HG03521 (cell line): ENCODE data around the gene COL17A1.

Experiments
- ATAC-seq: cut with Tn5 transposase; IDR thresholded peaks from one replicate; pipeline ENCODE4 v1.9.1; 2021; ENCODE audit warnings: mild to moderate bottlenecking, moderate library complexity; ENCODE audit not compliant: unreplicated experiment

The COL17A1 gene

DNA sequence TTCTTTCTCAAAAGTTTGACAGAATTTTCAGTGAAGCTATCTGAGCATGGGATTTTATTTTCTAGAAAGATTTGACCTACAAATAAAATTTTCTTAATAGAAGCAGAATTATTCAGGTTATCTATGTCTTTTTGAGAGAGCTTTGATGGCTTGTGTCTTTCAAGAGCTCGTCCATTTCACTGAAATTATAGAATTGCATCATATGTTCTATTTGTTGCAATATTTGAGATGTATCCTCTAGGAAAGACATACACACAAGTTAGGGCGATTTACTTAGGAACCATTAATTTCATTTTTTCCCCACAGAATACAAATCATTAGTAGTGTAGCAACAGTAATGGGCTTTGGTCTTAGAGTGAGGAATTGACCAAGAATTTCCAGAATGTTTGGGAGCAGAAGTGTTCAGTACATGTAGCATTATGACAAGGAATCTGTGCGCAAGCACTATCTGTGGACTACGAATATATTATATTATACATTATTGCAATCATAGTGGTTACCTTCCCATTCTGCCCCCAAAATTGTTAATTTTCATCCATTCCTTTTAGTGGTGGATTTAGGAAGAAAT, 12.8 kb upstream of the COL17A1 start:
- no peak for ATAC-seq

DNA sequence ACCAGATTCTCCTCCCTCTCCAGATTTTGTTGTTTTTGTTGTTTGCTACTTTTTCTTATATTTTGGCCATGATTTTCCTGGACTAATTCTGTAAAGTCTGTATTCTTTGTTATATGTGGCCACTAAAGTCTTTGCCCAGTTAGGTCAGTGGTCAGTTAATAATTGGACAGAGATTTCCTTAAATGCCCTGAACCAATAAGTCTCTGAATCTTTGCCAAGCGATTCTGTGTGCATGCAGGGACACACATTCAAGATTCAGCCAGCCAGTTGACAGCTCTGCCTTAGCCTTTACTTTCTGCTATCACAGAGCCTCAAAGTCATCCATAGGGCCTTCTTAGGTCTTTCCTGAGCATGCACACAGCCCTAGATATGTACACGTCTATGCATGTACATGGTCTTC, 11.0 kb upstream of the COL17A1 start:
- ATAC-seq, result no peak

DNA sequence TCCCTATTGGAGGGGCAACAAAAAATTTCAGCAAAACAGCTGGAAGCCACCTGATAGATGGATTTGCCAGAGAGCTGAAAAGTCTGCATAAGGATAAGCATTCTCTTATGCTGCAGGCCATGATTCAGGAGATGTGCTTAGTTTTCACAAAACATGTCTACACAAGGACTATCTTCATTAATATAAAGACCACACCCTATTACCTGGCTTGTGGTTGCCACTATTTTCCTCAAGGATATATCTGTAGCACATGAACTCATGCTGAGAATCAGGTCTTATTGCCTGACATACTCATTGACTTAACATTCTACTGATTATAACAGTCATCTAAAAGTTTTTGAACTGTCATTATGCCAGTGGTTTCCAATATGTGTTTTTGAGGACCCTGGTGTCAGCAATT, 7.1 kb upstream of the COL17A1 start:
- ATAC-seq, result no peak

DNA sequence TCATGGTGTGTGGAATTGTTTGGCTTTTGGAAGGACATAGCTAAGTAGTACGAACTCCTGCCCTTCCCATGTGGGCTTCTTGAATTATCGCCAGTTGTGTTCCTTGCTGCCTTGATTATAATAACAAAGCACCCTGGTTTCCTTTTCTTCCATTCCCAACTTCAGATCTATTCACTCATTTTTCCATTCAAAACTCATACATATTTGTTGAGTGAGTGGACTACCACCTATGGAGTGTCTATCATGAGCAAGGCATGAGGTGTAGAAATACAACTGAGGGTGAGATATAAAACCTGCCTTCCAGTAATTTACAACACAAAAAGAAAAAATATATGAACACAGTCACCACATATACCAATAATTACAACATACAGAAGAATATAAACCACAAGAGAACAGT, 4.9 kb upstream of the COL17A1 start:
- no peak for ATAC-seq

DNA sequence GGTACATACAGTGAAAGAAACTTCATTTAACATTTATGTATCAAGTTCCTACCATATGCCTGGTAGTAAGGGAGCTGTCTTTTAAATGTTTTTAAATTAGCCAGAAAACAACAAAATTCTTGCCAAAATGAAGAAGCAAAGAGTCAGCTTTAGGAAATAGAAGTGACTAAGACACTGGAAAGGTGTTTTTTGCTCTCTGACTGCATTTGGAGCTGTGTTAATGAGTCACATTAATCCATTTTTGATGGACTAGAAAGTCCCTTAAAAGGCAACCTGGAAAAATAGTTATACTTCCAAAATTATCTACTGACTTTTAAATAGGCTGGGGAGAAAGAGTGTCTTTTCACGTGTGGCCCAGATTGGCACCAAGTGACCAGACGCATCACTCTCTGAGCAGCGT, 3.9 kb upstream of the COL17A1 start:
- ATAC-seq, result no peak

DNA sequence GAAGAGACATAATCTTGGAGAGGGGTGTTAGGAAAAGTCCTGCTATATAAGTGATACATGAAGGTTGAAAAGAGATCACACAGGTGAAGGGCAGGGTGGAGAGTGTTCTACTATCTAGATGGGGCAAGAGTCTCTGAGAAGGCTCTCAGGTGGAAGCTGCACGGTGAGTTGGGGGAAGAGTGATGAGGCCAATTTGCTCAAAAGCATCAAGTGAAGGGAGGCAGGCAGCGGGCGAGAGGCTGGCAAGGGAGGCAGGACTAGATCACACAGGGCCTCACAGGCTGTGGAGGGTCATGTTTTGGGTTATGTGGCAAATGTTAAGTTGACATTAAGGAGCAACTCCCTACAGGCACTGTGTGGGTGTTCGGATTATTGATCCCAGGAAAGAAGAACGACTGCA, 2.6 kb upstream of the COL17A1 start:
- ATAC-seq, result no peak

DNA sequence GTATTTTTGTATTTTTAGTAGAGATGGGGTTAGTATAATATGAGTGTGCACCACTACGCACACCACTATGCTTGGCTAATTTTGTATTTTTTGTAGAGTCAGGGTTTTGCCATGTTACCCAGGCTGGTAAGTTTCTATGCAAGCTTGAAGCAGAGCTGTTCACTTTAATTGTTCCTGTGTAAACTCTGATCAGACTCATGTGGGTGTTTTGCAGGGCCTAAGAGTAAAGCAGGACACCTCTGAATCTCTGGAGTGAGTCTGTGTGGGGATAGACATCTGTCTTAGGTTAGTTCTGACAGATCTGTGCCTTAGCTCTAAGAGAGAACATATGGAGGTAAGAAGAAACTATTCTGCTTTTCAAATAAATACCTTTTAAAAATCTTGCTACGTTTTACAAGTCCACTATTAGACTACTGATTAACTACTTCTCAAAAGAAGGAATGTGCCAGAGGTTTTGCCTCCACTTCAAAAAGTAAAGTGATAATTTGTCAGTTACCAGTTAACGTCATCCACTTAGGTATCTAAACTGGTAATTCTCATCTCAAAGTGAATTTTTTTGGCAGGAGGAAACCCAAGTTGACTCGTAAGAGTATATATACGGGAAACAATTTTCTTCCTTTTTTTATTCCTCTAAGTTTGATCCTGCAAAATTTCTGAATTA, 1.1 kb downstream of the COL17A1 start:
- no peak for ATAC-seq

DNA sequence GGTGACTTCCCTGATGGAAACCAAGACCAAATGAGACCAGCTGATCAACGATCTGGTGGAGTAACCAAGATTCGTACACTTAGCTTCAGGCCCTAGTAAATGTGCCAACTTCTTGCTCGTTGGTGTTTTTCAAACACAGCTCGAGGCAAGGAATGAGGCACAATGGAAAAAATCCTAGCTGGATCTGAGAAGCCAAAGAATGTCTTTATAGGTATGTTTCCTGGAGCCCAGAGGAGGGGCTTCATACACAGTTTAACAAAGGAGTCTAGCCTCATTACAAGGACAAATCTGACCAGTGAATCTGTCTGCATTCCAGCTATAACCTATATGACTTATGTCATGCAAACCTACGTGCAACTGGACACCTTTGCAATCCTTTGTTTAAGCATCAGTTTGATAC, 3.7 kb downstream of the COL17A1 start:
- no peak for ATAC-seq

DNA sequence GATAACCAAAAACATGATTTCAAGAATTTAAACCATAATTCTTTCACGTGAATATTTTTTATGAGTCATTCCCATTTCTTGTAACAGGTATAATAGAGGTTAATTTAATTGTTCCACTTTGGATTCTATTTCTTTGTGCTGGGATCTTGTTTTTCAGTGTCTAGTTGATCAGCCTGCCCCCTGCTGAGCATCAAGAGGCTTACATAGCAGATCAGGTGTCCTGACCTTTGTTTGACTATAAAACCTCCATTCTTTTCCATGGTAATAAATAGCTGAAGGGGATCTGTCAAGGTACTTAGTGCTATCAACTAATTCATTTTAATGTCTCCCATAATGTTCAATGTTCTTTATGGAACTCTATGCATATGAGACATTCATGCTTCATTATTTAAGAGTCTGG, 4.9 kb downstream of the COL17A1 start:
- no peak for ATAC-seq

DNA sequence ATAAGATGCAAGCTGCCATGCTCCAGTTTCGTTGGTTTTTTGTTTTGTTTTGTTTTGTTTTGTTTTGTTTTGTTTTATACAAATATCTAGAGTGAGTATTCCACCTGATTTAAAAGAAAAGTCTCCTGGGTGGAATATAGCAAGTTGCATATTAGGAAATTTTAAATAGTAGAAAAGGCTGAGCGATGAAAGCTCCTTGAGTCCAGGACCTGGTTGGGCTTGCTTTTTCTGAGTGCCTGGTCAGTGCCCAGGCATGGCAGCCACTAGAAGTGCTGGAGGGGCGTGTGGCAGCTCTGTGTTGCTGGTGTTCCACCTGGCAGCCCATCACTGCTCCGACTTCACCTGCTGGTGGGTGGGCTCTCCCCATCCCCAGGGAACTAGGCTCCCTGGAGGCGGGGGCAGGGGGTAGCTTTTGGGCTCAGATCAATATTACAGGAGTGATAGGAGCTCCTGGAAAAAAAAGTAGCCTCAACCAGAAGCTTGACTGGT, 8.0 kb downstream of the COL17A1 start:
- ATAC-seq, result no peak

DNA sequence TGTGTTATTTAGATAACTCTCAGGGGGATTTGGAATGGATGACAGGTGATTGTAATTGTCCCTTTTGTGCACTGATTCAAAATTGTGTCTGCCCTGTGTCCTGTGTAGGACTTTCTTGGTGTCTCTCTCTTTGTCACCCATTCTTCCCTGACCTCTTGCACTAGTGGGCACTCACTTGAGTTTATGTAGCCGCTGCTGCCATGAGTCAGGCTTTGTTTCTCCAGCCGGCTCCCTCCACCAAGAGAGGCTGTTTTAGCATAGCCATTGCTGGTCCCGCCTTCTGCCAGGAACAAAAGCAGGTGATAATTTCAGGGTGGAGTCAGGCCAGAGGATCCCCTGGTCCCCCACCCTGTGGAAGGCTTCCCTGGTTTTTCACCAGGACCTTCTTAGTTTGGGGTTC, 8.4 kb downstream of the COL17A1 start:
- ATAC-seq, result no peak

DNA sequence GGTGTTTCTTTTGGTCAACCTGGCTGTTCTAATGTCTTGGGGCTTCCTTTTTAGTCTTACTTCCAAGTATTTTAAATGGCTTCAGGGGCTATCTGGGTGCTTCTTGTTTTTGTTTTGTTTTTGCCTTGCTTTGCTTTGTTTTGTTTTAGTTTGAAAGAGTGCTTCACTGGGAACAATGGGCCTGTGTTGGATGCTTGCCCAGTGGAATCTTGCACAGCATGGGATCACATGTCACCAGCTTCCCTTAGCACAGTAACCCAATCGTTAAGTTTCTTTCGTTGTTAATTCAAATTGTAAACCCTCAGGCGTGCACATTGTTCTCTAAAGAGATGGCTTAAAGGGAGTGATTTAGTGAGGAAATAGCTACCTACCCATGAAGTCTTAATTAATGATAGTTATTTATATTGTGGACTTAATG, 8.9 kb downstream of the COL17A1 start:
- no peak for ATAC-seq

DNA sequence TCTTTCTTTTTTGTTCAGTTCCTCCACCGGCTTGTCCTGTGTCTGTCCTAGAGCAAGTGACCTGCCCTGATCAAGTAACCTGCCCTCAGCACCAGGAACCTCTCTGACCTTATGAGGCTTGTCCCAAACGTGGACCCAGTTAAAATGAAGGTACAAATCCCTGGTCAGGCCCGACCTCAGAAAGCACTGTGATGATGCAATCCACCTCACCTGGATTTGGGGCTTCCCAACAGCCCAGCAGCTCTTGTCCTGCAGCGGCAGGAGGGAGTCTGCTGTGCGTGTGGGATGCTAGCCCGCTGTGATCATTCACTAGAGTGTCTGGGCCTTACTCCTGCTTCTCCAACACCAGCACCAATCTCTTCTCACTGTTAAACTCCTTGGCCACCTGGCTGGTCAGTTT, 11.2 kb downstream of the COL17A1 start:
- no peak for ATAC-seq

DNA sequence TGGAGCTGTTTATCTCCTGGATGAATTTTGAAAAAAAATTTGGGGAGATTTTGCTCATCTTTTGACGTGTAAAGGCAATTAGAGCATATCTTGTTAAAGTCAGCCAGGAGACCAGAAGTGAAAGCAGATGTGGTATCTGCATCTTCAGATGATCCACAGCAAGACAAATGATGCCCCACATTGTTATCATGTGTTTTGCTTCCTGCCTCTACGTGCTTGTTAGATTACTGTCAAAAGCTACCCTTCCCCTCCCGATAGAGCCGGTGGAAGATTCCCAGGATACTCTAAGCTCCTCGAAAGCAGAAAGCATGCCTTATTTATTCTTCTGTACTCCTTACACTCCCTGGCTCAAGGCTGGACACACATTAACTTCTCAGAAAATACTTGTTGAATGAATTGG, 12.9 kb downstream of the COL17A1 start:
- ATAC-seq, result no peak

DNA sequence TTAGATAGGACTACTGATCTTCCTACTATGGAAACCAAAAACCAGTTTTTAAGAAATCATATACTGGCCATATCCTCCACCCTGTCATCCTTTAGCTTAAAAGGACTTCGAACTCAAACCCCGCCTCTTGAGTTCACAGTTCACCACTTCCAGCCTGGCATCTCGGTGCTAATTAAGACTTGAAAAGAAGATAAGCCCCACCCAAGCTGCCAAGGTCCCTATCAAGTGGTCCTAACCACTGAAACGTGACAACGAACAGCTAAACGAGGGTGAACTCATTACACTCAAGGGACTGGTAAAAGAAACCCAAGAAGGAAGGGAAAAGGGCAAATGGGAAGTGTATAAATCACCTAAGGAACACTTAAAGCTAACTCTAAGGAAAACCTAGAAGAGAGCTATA, 16.1 kb downstream of the COL17A1 start:
- no peak for ATAC-seq

DNA sequence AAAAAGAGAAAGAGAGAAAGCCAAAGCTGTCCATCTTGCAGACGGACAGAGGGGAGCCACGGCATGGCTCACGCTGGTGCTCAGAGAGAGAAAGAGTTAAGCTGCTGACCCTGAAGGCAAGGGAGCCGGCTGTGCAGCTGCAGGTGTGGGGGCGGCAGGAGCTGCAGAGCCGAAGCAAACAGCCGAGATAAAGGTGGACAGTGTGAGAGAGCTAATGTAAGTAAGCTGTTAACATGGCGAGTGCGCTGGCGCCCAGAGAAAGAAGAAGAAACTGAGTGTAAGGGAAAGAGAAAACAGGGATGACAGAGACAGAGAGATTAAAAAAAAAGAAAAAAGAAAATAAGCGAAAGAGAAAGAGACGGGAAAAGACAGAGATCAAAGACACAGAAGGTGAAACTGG, 18.2 kb downstream of the COL17A1 start:
- ATAC-seq, result no peak

DNA sequence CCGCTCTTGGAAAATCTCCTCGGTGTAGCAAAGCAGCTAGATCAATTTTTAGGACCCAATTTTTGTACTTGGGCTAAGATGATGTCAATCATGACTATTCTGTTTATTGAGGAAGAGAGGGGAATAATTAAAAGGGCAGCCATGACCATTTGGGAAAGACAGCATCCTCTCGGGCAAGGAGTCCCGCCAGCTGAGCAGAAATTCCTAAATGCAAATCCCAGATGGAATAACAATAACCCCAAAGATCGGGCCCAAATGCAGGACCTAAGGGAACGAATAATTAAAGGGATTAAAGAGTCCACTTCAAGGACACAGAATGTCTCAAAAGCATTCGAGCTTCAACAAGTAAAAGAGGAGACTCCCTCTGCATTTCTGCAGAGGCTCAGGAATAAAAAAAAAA, 18.7 kb downstream of the COL17A1 start:
- ATAC-seq, result no peak

DNA sequence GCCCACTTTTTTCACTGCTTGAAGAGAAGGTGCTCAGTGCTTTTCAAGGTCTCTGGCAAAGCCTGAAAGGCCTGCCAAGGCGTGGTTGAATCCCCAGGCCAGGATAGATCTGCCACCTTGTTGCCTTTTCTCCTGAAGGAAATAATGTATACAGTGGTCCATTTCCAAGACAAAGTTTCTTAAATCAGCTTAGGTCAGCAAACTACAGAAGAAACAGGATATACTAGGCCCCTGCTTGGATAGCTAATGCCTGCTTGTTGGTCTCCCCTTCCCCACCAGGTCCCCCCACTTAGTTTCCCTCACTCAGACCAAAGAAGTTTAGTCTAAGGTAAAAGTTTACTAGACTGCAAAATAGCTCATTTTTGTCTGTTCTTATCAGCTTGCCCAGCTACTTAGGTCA, 19.9 kb downstream of the COL17A1 start:
- ATAC-seq, result no peak

DNA sequence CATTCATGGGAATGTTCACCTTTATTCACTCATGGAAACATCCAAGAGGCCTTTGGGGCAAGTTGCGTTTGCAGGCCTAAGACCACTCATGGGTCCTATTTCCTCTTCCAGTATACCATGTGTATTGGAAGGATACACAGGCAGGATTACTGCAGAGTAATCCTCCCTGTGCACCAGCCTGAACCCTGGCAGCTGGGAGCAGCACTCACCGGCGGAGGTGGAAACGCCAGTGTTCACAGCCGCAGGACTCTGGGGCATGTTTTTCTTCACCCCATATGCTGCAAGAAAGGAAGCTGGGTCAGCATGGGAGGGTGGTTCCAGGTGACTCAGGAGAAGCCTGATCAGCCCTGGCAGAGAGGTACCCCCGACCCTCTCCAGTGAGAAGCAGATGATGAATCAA, 24.5 kb downstream of the COL17A1 start:
- ATAC-seq, result no peak

DNA sequence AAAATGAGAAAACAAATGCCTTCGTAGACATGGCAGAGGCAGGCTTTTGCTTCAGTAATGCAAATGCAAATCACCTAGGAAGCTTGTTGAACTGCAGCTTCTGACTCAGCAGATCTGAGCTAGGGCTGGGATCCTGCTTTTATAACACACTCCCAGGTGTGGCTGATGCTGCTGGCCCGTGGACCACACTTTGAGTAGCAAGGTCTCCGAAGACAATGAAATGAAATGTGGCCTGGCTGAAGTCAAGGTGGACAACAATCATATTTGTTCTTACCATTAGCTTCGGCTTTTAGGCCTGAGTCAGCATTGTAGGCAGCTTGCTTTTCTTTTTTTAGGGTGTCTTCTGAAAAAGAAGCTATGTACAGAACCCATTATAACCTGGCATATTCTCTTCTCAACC, 26.3 kb downstream of the COL17A1 start:
- ATAC-seq, result no peak

DNA sequence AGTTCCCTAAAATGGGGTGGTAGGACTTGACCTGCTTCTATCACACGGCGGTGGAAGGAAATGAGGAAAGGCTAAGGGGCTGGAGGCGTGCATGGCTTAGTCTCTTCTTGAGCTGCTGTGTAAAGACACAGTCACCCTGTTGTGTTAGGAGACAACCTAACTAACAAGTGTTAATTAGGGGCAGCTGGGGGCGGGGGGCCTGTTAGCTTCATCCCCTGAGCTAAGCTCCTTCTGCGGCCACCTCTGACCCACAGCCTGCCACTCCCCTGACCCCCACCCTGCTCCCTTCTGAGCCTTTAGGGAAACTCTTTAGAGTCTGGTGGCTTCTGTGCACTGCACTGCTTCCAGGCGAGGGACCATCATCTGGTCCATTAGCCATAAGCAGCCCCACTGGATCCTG, 28.0 kb downstream of the COL17A1 start:
- no peak for ATAC-seq

DNA sequence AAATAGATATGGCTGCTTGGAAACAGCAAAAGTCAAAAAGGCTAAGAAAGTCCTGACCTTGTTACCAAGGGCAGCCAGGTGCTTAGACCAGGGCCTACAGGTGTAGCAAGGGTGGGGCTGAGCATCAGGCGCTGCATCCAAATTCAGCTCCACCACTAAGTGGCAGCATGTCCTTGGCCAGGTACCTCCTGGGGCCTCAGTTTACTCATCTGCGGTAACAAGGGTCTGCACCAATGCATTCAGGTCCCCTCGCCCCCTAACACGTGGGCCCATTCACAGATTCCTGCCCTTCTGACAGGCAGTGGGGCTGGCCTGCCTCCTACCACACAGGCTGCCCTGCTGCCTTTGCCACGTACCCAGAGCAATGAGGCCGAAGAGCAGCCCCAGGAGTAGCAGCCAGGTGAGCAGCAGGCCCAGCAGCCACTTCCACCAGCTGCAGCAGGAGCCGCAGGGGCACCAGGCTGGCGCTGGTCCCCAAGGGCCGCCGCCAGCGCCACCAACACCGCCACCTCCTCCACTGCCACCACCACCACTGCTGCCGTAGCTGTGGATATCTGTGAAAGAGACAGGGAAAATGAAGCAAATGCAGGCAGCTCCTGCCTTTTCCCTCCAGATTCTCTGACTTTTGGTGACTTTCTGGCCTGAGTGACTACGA, 28.9 kb downstream of the COL17A1 start:
- no peak for ATAC-seq

DNA sequence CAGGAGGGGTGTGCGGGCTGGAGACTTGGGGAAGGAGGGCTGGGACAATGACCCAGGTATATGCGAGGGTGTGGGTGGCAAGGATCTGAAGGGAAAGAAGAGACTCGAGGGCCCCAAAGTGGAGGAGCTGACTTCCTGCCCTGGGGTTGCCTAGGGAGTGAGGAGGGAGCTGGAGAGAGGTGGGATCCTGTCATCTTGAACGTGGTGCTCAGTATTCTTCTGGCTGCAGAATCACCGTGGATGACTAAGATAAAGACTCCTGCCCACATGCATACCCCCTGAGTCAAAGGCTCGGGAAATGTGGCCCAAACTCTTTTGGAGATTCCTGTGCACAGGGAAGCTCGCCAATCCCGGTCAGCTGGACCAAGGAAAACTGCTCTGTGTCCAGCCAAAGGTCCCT, 31.2 kb downstream of the COL17A1 start:
- ATAC-seq, result no peak
